Stimulated activated CD4-positive, alpha-beta T cell treated with anti-CD3 and anti-CD28 coated beads, Interleukin-1b, Interleukin-23, amount 100 ng/mL, for 4 hours (primary cell): ENCODE data around the gene SYCN.

Source experiments
- DNase-seq, 2 donors: peaks; one replicate each; pipeline ENCODE4 v3.0.0-alpha.2; 2020; ENCODE audit warnings: low read depth in 2 of 2

SYCN gene

GRCh38 chr19:39194832-39195542, 9.1 kb downstream of the SYCN start:
- no peak for DNase-seq

- no peak for DNase-seq
These were observed 10.3 kb downstream of the SYCN start for GRCh38 chr19:39193803-39194202.

- DNase-seq, result no peak
These were observed 11.2 kb downstream of the SYCN start for GRCh38 chr19:39192846-39193245.

GRCh38 chr19:39190768-39191167, 13.3 kb downstream of the SYCN start:
- no peak for DNase-seq

GRCh38 chr19:39188960-39189359, 15.1 kb downstream of the SYCN start:
- DNase-seq, result no peak

GRCh38 chr19:39187552-39187943, 16.5 kb downstream of the SYCN start:
- no peak for DNase-seq

- no peak for DNase-seq
These were observed 17.7 kb downstream of the SYCN start for GRCh38 chr19:39186391-39186790.

GRCh38 chr19:39183104-39183503, 21.0 kb downstream of the SYCN start:
- no peak for DNase-seq

- no peak for DNase-seq
These were observed 21.9 kb downstream of the SYCN start for GRCh38 chr19:39182174-39182505.

GRCh38 chr19:39181500-39182173, 22.4 kb downstream of the SYCN start:
- DNase-seq, result no peak

- no peak for DNase-seq
These were observed 23.3 kb downstream of the SYCN start for GRCh38 chr19:39180749-39181148.

GRCh38 chr19:39179754-39180153, 24.3 kb downstream of the SYCN start:
- no peak for DNase-seq

- no peak for DNase-seq
These were observed 25.6 kb downstream of the SYCN start for GRCh38 chr19:39178296-39179006.

- no peak for DNase-seq
These were observed 26.3 kb downstream of the SYCN start for GRCh38 chr19:39177736-39178135.

GRCh38 chr19:39177110-39177699, 26.9 kb downstream of the SYCN start:
- DNase-seq, result no peak

GRCh38 chr19:39175564-39175963, 28.5 kb downstream of the SYCN start:
- no peak for DNase-seq

- no peak for DNase-seq
These were observed 29.2 kb downstream of the SYCN start for GRCh38 chr19:39174558-39175544.

- no peak for DNase-seq
These were observed 29.9 kb downstream of the SYCN start for GRCh38 chr19:39174142-39174541.

GRCh38 chr19:39173502-39173991, 30.5 kb downstream of the SYCN start:
- no peak for DNase-seq

GRCh38 chr19:39172700-39173501, 31.2 kb downstream of the SYCN start:
- no peak for DNase-seq
